Stimulated activated CD4-positive, alpha-beta T cell treated with anti-CD3 and anti-CD28 coated beads, Interleukin-12 subunit alpha, Interleukin-12 subunit beta, amount 100 ng/mL, for 48 hours (primary cell): ENCODE measurements around the gene ZNF367.
"Not testable (repeated sequence)": the region's sequence is repeated elsewhere in the genome, so short reads cannot be mapped to it uniquely, and the experiment has no call there.

ENCODE experiments used
- DNase-seq, 3 donors: peaks; one replicate each; pipeline ENCODE4 v3.0.0-alpha.2; 2020; ENCODE audit warnings: low read depth in 2 of 3, low spot score in 1 of 3

The ZNF367 gene

GRCh38 chr9:96408409-96409280 is 9.5 kb downstream of the ZNF367 start:
- no peak for DNase-seq

GRCh38 chr9:96400132-96400910 is 17.8 kb downstream of the ZNF367 start:
- no peak for DNase-seq

GRCh38 chr9:96399325-96399633 is 18.9 kb downstream of the ZNF367 start:
- DNase-seq: no peak

GRCh38 chr9:96398582-96399324 is 19.4 kb downstream of the ZNF367 start:
- DNase-seq: no peak

GRCh38 chr9:96395964-96396363 is 22.2 kb downstream of the ZNF367 start:
- DNase-seq: no peak

- DNase-seq: no peak
Observed at GRCh38 chr9:96394832-96395496, 23.2 kb downstream of the ZNF367 start.

- no peak for DNase-seq
Observed at GRCh38 chr9:96392263-96392662, 25.9 kb downstream of the ZNF367 start.

GRCh38 chr9:96391021-96391765 is 27.0 kb downstream of the ZNF367 start:
- DNase-seq: no peak

- no peak for DNase-seq
Observed at GRCh38 chr9:96388144-96388543, 30.0 kb downstream of the ZNF367 start.

- DNase-seq: no peak
Observed at GRCh38 chr9:96386157-96386556, 32.0 kb downstream of the ZNF367 start.

GRCh38 chr9:96383165-96383942 is 34.8 kb downstream of the ZNF367 start, which contains the start of gene SLC35D2:
SLC35D2 (minus strand) TSS chr9:96383711; CDS start chr9:96383634, 77 bp downstream.
- DNase-seq: no peak

- no peak for DNase-seq
Observed at GRCh38 chr9:96382839-96383164, 35.4 kb downstream of the ZNF367 start.

- no peak for DNase-seq
Observed at GRCh38 chr9:96382175-96382574, 36.0 kb downstream of the ZNF367 start.

GRCh38 chr9:96381696-96382095 is 36.5 kb downstream of the ZNF367 start:
- no peak for DNase-seq

- DNase-seq: no peak
Observed at GRCh38 chr9:96381125-96381524, 37.0 kb downstream of the ZNF367 start.

GRCh38 chr9:96379461-96379860 is 38.7 kb downstream of the ZNF367 start:
- DNase-seq: no peak

GRCh38 chr9:96378187-96378586 is 40.0 kb downstream of the ZNF367 start:
- no peak for DNase-seq

GRCh38 chr9:96376891-96377874 is 41.0 kb downstream of the ZNF367 start:
- no peak for DNase-seq

GRCh38 chr9:96375507-96375906 is 42.7 kb downstream of the ZNF367 start:
- DNase-seq: not testable (repeated sequence)
